Endothelial cell of umbilical vein (primary cell): ENCODE data around the gene ANKRD34A. TPM values are rescaled to one million over a fixed set of nuclear protein-coding genes. Genes with fewer than 3 reads are reported as not detected.

Experiments used
- BruUV-seq: library from RNA; stranded (reverse); fragments of 400-500 nt; replicated peaks from 2 replicates; lab custom pipeline; 2021; lab: Mats Ljungman, UMichigan
- CTCF ChIA-PET: fragments of 300-600, 350-600 bp; sonication (Branson Sonifier 250); formaldehyde crosslinking; loops from one replicate; lab custom pipeline; 2021; ENCODE audit warnings: antibody characterized with exemption, inconsistent platforms; lab: Charles Lee
- POLR2A ChIA-PET: fragments of 300-600, 350-600 bp; sonication (Branson Sonifier 250); formaldehyde crosslinking; loops from one replicate; lab custom pipeline; 2021; ENCODE audit warnings: antibody characterized with exemption, inconsistent platforms; lab: Charles Lee
- DNase-seq: peaks from one replicate; pipeline ENCODE4 v3.0.0-alpha.2; 2011; ENCODE audit warnings: low read depth, low spot score
- FAIRE-seq: peaks from 2 replicates; lab custom pipeline; 2011; peaks lifted over from hg19 to GRCh38; lab: Jason Lieb, UNC
- H2AFZ ChIP-seq: 2 replicates; pipeline ENCODE4 v1.6.0; 2012; ENCODE audit warnings: low read depth, low read length, control low read depth, inconsistent platforms
- H3K27ac ChIP-seq: 2 replicates; pipeline ENCODE4 v1.5.1; 2011; ENCODE audit warnings: low read depth, mild to moderate bottlenecking, control low read depth, low read length, moderate library complexity; ENCODE audit not compliant: insufficient read depth
- H3K27me3 ChIP-seq, 2 experiments: 2 replicates each; pipeline versions ENCODE4 v1.6.0 to v1.6.1; 2011; ENCODE audit warnings: low read length in 2 of 2, mixed read lengths in 1 of 2; ENCODE audit not compliant: control insufficient read depth in 2 of 2, insufficient read depth in 2 of 2
- H3K36me3 ChIP-seq, 2 experiments: 2 replicates in 1 of 2; 3 replicates in 1 of 2; pipeline ENCODE4 v1.5.1; 2011; ENCODE audit warnings: low read length in 2 of 2, mild to moderate bottlenecking in 1 of 2, moderate library complexity in 1 of 2; ENCODE audit not compliant: control insufficient read depth in 2 of 2, insufficient read depth in 2 of 2; ENCODE audit errors: extremely low read depth in 1 of 2
- H3K4me1 ChIP-seq: 3 replicates; pipeline ENCODE4 v1.5.1; 2011; ENCODE audit warnings: mild to moderate bottlenecking, low read length; ENCODE audit not compliant: control insufficient read depth, insufficient read depth; ENCODE audit errors: extremely low read depth
- H3K4me2 ChIP-seq: 2 replicates; pipeline ENCODE4 v1.6.1; 2011; ENCODE audit warnings: low read length, control low read depth, mixed read lengths; ENCODE audit not compliant: insufficient read depth
- H3K4me3 ChIP-seq, 3 experiments: fragments of 200-600 bp in 1 of 3; sonication (generic), shearing (Covaris generic) in 1 of 3; replicated peaks in 1 of 3; 2 replicates each; pipeline ENCODE4 v1.5.1; 2011 to 2016; ENCODE audit warnings: control low read depth in 3 of 3, low read length in 3 of 3, mild to moderate bottlenecking in 2 of 3, inconsistent platforms in 1 of 3, low read depth in 1 of 3, moderate library complexity in 1 of 3; ENCODE audit not compliant: insufficient read depth in 1 of 3
- H3K79me2 ChIP-seq: 2 replicates; pipeline ENCODE4 v1.6.0; 2012; ENCODE audit warnings: low read length, inconsistent platforms; ENCODE audit not compliant: control insufficient read depth, insufficient read depth
- H3K9ac ChIP-seq: replicated peaks from 2 replicates; pipeline ENCODE3; 2011; ENCODE audit warnings: low read length, control low read depth; ENCODE audit not compliant: insufficient read depth; ENCODE audit errors: extremely low read depth
- H3K9me1 ChIP-seq: replicated peaks from 3 replicates; pipeline ENCODE4 v1.6.0; 2011; ENCODE audit warnings: mild to moderate bottlenecking, low read length; ENCODE audit not compliant: control insufficient read depth, insufficient read depth; ENCODE audit errors: extremely low read depth
- H3K9me3 ChIP-seq: replicated peaks from 2 replicates; pipeline ENCODE4 v1.5.1; 2012; ENCODE audit warnings: low read length, inconsistent platforms; ENCODE audit not compliant: control insufficient read depth, insufficient read depth
- H4K20me1 ChIP-seq: replicated peaks from 2 replicates; pipeline ENCODE3; 2011; ENCODE audit warnings: mild to moderate bottlenecking, low read length; ENCODE audit not compliant: control insufficient read depth, insufficient read depth; ENCODE audit errors: extremely low read depth
- EZH2 ChIP-seq: IDR thresholded peaks from 2 replicates; pipeline ENCODE4 v1.6.1; 2012; ENCODE audit warnings: borderline replicate concordance, low read depth, mild to moderate bottlenecking, moderate library complexity, low read length, inconsistent platforms; ENCODE audit not compliant: severe bottlenecking
- FOS ChIP-seq: IDR thresholded peaks from 2 replicates; pipeline ENCODE4 v1.6.1; 2011; ENCODE audit warnings: mild to moderate bottlenecking, low read length, moderate library complexity, borderline replicate concordance; ENCODE audit not compliant: insufficient read depth
- GATA2 ChIP-seq: IDR thresholded peaks from 2 replicates; pipeline ENCODE4 v1.7.0; 2011; ENCODE audit warnings: low read depth, mild to moderate bottlenecking, moderate library complexity, mixed read lengths, low read length; ENCODE audit not compliant: insufficient read length, insufficient read depth
- JUN ChIP-seq: IDR thresholded peaks from 2 replicates; pipeline ENCODE4 v1.6.1; 2011; ENCODE audit warnings: borderline replicate concordance, low read depth; ENCODE audit not compliant: insufficient read length, insufficient read depth
- MYC ChIP-seq: IDR thresholded peaks from one replicate; pipeline ENCODE4 v1.6.1; 2011; ENCODE audit warnings: mild to moderate bottlenecking, low read depth, low read length
- POLR2A ChIP-seq: IDR thresholded peaks from 2 replicates; pipeline ENCODE4 v1.6.1; 2012; ENCODE audit warnings: low read depth, mild to moderate bottlenecking, control low read depth, low read length
- POLR2AphosphoS5 ChIP-seq: IDR thresholded peaks from 2 replicates; pipeline ENCODE4 v1.6.1; 2012; ENCODE audit warnings: low read depth, mild to moderate bottlenecking, control low read depth, low read length, moderate library complexity; ENCODE audit not compliant: insufficient read depth
- dilution Hi-C: fragments of 300-500 bp; cut with MboI; formaldehyde crosslinking; loops from one replicate; pipeline ENCODE4 v1.15.0; 2019; ENCODE audit warnings: low sequenced_read_pairs; ENCODE audit not compliant: extremely low pct_ligation_motif_present
- intact Hi-C: fragments of 100-400 bp; cut with micrococcal nuclease; formaldehyde crosslinking; loops from one replicate; pipeline ENCODE4 v1.10.0; 2022
- polyA plus RNA-seq, 4 experiments: library from polyadenylated mRNA; depleted of rRNA in 3 of 4; stranded (reverse) in 3 of 4; unstranded in 1 of 4; fragments of >200 nt; gene quantifications; 2 replicates each; pipeline versions ENCODE4 v1.2.1 to v1.2.3, GENCODE V29; 2011 to 2012; ENCODE audit warnings: missing spikeins in 1 of 4
- total RNA-seq: library from RNA; stranded (reverse); gene quantifications from 2 replicates; pipeline ENCODE4 v1.2.3, GENCODE V29; 2021
- TF ChIP-seq, protein P1 (sequence below): IDR thresholded peaks from 2 replicates; pipeline ENCODE4 v1.6.1; 2011; ENCODE audit not compliant: insufficient read depth, insufficient read length
- TF ChIP-seq, protein P2 (sequence below), 2 donors: IDR thresholded peaks; 1 replicate in 1 of 2; 2 replicates in 1 of 2; pipeline ENCODE4 v1.5.1; 2011; ENCODE audit warnings: low read length in 2 of 2, mild to moderate bottlenecking in 2 of 2, moderate library complexity in 2 of 2, control low read depth in 1 of 2, inconsistent platforms in 1 of 2, low read depth in 1 of 2; ENCODE audit not compliant: insufficient read depth in 1 of 2; ENCODE audit errors: extremely low read depth in 1 of 2

Gene ANKRD34A
- total and polyA plus RNA-seq, 2 donors (not counting 3 experiments of a cell fraction or from before 2014, with no cell fraction given) = 0.24 to 0.43 TPM

DNA sequence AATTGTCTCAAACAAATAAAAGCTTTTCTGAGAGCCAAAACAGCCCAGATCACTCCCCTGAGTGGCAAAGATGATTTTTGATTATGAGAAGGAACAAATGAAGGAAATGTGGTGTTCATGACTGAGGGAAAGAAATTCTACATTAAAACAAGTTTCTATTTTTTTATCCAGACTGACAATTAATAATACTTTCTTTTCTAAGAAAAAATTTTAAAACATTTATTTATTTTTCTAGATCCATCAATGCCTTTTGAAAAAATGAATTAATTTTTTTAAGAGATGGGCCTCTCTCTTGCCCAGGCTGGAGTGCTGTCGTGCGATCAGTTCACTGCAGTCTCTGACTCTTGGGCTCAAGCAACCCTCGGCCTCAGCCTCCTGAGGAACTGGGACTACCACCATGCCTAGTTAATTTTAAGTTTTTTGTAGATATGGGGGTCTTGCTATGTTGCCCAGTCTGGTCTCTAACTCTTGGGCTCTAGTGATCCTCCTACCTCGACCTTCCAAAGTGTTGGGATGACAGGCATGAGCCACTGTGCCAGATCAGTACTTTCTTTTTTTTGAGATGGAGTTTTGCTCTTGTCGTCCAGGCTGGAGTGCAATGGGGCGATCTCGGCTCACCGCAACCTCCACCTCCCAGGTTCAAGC is 43.2 kb upstream of the ANKRD34A start:
- dilution Hi-C loops = no loop called here
- H3K9ac ChIP-seq = no peak overlapping the region
- H3K36me3 ChIP-seq = no peaks in the 10 kb centered on the region
- H3K4me1 ChIP-seq = peaks cover 4% of the 10 kb centered on the region
- DNase-seq = no peak
- TF ChIP-seq FOS = no peak
- TF ChIP-seq POLR2A = no peak
- no peak for TF ChIP-seq POLR2AphosphoS5
- no peak for TF ChIP-seq JUN
- no peak for TF ChIP-seq MYC
- TF ChIP-seq, protein P1, sequence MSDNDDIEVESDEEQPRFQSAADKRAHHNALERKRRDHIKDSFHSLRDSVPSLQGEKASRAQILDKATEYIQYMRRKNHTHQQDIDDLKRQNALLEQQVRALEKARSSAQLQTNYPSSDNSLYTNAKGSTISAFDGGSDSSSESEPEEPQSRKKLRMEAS = no peak
- TF ChIP-seq, protein P2, sequence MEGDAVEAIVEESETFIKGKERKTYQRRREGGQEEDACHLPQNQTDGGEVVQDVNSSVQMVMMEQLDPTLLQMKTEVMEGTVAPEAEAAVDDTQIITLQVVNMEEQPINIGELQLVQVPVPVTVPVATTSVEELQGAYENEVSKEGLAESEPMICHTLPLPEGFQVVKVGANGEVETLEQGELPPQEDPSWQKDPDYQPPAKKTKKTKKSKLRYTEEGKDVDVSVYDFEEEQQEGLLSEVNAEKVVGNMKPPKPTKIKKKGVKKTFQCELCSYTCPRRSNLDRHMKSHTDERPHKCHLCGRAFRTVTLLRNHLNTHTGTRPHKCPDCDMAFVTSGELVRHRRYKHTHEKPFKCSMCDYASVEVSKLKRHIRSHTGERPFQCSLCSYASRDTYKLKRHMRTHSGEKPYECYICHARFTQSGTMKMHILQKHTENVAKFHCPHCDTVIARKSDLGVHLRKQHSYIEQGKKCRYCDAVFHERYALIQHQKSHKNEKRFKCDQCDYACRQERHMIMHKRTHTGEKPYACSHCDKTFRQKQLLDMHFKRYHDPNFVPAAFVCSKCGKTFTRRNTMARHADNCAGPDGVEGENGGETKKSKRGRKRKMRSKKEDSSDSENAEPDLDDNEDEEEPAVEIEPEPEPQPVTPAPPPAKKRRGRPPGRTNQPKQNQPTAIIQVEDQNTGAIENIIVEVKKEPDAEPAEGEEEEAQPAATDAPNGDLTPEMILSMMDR (IDR thresholded peaks at IDR 0.05; ENCODE audit: extremely low read depth in 1 of 2, insufficient read depth in 1 of 2, low read depth in 1 of 2, low read length in 2 of 2) = no peak
- no peak for TF ChIP-seq GATA2
- TF ChIP-seq EZH2 = no peak
- no peaks in the 10 kb centered on the region for H3K9me3 ChIP-seq
- no peak overlapping the region for H3K4me3 ChIP-seq
- no peak overlapping the region for H3K27ac ChIP-seq
- no TSS peak for BruUV-seq
- intact Hi-C loops = loop anchor here (1.0 kb wide), 2 partner anchors 30 to 116 kb away; no protein-coding TSS in a partner anchor
- H4K20me1 ChIP-seq = no peaks in the 10 kb centered on the region
- H3K79me2 ChIP-seq = no peaks in the 10 kb centered on the region
- H3K9me1 ChIP-seq = no peaks in the 10 kb centered on the region
- POLR2A ChIA-PET = interaction anchor here (1.7 kb wide), 1 partner anchor 43 kb away, joined by 4 read pairs; the partner anchor contains the start of genes ANKRD34A and POLR3GL
- no peaks in the 10 kb centered on the region for H3K27me3 ChIP-seq
- H3K4me2 ChIP-seq = no peak overlapping the region
- FAIRE-seq = no peak
- CTCF ChIA-PET = interaction anchor here (0.6 to 12.6 kb wide), 26 partner anchors 10 to 182 kb away, joined by 3 to 496 read pairs (median 7); partner anchors contain the start of genes ANKRD34A, HJV, LIX1L and NUDT17
- H2AFZ ChIP-seq = no peak overlapping the region
